Upper lobe of left lung (tissue), 4 donors: ENCODE measurements around the gene UNCX.

Experiments
- CTCF ChIP-seq, 6 experiments: fragments of 450-650 bp in 4 of 6; fragments of 200-600 bp in 2 of 6; sonication (generic) in 2 of 6; IDR thresholded peaks; one replicate each; pipeline ENCODE4 v1.5.1; 2016 to 2019; ENCODE audit warnings: antibody characterized with exemption in 6 of 6
- EP300 ChIP-seq, 4 donors: sonication (generic); formaldehyde crosslinking; IDR thresholded peaks; one replicate each; pipeline ENCODE4 v1.5.1; 2017; ENCODE audit warnings: antibody characterized with exemption in 4 of 4, control low read depth in 2 of 4

DNA sequence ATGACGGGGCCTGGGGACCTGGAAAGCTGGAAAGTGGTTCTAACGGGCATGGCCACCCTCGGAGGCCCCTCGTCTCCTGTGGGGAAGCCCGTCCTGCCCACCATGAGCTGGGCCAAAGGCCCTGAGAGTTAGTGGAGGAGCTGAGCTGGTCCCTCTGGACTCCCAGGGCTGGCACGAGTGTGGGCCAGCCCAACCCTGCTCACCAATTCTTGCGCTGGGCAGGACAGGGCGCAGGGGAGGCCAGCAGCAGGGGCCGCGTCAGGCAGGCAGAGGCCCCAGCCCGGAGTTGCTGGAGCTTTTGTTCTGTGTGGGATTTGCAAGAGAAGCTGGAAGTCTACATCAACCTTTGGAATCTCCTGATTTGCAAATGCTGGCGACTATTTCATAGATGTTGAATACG lies 29.8 kb downstream of the UNCX start:
- TF ChIP-seq CTCF (IDR thresholded peaks at IDR 0.05) (no peak), EP300 (IDR thresholded peaks at IDR 0.05) (no peak)
